Measurements from ENCODE around the gene CXCR2. TPM values are rescaled to one million over a fixed set of nuclear protein-coding genes. Genes with fewer than 3 reads are reported as not detected.
"Not testable (repeated sequence)": the region's sequence is repeated elsewhere in the genome, so short reads cannot be mapped to it uniquely, and the experiment has no call there.

Gene CXCR2
- total RNA-seq, result not detected in 2 replicates
- polyA plus RNA-seq (2012), result not detected

DNA sequence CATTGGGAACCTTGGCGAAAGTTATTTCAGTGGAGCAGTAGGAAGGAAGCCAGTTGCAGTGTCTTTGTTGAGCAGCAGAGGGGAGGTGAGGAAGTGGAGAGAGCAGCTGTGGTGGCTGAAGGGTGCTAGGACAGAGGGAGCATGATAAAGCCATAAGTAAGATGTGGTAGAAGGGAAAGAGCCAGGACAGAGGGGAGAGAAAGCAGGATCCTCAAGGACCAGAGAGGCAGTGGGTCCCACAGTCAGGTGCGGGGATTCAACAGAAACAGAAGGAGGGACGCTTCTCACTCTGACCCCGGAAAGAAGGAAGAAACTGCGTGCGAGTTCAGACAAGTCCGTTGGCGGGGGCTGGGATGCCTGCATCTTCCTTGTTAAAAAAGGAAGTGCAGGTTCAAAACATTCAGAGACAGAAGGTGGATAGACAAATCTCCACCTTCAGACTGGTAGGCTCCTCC, at the start of gene CXCR2:
Gene CXCR2, plus strand, starts transcription at position 403 of the 455 bp plus-strand sequence. CDS start 8,774 bp downstream, outside the sequence.
- DNase-seq (ENCODE audit: low read depth), result no peak

DNA sequence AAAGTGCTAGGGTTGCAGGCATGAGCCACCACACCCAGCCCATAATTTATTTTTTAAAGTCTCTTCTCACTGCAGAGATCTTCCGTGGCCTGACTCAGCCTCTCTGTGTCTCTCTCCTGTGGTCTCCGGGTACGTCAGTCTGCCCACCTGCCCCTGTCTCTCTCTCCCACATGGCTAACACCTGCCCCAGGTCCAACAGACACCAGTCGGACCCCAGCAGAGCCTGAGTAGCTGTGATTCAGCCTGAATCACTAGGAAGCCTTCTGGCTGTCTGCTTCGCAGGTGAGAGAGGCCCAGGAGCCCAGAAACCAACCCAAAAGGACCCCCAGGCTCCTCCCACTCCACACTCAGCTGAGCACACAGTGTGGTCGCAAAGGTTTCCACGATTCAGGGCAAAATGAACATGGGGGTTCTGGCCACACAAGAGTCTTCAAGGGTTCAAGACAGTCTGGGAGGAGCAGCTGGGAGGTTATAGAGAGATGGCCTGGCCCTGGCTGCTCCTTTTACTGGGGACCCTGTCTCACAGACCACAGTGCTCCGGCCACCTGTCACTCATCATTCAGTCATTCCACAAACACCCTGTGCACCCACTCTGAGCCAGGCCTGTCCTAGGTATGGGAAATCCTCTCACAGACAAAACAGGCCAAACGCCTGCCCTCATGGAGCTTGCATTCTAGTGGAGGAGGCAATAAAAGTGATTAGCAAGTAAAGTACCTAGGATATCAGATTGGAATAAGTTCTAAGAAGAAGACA, 48.2 kb upstream of the CXCR2 start:
- DNase-seq (ENCODE audit: low read depth), result peak; percentile 41

DNA sequence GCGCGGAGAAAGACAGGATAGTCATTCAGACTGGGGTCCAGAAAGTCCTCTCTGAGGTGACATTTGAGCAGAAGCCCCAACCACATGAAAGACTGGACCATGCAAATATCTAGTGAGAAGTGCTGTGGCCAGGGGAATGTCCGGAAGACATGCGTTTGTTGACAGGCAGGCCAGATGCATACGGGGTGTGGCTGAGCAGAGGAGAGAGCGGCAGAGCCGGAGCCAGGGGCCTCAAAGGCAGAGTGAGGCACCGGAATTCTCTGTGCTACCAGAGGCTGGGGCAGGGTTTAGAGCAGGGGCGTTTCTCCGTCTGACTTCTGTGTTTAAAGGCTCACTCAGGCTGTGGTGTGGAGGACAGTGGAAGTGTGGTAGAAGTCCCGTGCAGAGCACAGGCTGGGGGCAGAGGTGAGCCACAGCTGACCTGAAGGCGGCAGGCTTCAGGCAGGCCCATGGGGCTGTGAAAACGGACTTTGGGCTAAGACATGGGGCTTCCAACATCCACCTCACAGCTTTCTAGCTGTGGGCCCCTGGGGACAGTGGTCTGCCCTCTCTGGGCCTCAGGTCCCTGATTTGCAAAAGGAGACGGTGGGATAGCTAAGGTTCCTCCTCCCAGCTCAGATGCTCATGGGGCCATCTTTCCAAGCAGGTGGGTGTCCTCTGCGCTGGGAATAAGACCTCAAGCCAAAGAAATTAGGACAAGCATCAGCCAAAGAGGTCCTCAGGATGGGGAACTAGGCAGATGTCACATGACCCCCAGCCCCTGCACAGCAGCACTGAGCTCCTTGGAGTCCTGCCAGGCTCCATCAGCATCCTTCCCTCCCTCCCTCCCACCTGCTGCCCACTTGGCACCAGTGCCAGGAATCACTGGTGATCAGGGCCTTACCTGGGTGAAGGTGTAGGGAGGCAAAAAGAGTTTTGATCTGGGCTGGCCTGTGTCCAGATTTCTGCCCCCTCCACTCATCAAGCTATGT, 45.6 kb upstream of the CXCR2 start:
- DNase-seq (ENCODE audit: low read depth), result peak; percentile 24

DNA sequence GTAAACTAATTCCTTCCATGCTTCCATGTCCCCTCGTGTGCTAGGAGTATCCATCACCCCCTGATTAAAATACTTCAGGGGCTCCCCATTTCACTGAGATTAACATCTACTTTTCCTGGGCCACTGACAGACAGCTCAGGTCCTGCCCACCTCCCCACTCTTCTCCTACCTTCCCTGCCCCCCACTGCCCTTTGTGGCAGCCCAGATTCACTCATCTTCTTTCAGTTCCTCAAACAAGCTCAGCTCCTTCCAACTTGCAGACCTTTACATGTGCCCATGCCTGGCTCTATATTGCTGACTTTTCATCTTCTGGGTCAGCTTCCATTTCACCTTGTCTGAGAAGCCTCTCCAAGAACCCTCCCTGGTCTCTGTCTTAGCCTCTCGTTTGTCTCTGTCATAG, 44.8 kb upstream of the CXCR2 start:
- no peak for DNase-seq (ENCODE audit: low read depth)

DNA sequence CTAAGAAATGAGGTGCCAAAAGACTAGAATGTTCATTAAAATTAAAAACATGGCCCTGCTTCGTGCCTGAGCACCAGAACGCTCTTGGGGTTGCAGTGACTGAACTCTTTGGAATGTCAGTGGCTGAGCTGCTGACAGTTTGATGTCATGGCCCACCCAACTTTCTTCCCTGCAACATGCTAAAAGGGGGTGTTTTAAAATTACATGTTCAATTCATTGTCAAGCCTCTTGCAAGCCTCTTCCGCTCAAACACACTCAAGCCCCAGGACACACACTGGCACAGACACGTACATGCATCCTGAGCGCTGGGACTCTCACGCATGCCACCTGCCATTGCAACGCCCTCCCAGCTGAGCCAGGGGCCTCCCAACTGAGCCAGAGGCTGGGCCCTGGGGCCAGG, 44.1 kb upstream of the CXCR2 start:
- DNase-seq (ENCODE audit: low read depth), result peak; percentile 43

DNA sequence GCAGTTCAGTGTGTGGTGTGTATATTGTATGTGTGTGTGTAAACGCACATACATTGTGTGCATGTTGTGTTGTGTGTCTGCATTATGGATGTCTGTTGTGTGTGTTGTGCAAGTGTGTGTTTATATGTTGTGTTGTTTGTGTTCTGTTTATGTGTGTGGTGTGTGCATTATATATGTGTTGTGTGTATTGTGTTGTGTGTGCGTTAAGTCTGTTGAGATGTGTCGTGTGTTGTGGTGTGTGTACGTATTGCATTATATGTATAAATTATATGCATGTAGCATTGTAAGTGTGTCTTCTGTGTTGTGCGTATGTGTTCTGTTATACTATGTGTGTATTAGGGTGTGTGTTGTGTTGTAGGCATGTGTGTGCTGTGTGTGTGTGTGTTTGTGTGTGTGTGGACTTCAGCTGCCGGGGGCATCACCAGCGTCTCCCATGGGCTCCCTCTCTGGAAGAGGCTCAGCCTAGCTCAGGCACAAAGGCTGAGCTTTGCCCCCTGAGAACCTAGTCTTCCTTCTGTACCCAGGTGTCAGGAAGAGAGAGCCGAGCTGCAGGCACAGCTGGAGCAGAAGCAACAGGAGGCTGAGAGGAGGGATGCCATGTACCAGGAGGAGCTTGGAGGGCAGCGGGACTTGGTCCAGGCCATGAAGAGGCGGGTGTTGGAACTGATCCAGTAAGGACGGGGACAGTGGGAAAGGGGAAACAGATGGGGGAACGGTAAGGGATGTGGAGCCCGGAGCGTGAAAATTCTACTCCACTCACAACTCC, 43.1 kb upstream of the CXCR2 start:
- no peak for DNase-seq (ENCODE audit: low read depth)

DNA sequence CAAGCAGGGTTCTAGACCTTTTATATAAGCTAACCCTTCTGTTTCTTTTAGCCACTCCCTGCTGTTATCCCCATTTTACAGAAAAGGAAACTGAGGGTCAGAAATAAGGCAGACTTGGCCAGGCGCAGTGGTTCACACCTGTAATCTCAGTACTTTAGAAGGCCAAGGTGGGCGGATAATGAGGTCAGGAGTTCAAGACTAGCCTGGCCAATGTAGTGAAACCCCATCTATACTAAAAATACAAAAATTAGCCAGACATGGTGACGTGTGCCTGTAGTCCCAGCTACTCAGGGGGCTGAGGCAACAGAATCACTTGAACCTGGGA, 42.5 kb upstream of the CXCR2 start:
- DNase-seq (ENCODE audit: low read depth), result no peak

DNA sequence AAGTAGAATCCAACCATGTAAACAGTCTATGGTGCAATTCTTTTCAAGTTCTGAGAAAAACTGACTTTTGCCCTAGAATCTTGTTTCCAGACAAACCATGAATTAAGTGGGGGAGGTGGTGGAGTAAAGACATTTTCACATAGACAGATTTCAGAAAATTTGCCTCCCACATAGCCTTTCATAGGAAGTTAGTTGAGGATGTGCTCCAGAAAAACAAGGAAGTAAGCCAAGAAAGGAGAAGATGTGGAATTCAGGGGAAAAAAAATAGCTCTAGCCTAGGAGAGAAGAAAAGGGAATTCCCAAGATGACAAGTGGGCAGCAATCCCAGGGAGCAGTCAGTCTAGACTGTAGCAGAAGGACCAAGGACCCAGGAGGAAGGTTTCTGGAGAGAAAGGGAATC, 39.4 kb upstream of the CXCR2 start:
- DNase-seq (ENCODE audit: low read depth), result no peak

DNA sequence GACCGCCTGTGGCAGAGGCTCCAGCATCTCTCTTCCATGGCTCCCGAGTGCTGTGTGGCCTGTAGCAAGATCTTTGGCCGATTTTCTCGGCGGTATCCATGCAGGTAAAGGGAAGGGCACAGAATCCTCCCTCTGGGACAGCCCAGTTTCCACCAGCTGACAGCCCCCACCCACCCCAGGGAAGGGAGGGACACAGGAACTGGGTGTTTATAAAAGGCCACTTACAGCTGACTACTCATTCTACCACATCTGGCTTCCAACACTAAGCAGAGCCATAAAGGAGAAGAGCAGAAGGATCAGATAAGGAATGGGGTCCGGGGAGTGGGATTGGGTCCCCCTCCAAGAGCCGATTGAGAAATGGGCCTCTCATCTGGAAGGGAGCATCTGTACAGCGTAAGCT, 36.6 kb upstream of the CXCR2 start:
- DNase-seq (ENCODE audit: low read depth), result no peak

DNA sequence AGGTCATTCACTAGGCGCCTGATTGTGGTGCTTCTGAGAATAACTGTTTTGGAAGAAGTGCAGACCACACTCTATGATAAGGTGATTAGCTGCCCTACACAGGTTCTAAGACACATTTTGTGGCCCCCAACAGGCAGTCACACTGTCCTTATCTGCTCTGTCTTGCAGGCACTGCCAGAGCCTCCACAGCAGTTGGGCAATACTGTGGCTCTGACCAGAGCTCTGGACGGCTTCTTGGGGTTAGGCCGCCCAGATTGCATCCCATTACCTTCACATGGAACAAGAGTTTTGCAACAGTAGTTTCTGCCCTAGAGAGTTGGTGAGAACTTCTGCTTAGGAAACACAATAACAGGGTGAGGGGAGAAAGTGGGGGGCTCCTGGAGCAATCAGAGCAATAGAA, 34.1 kb upstream of the CXCR2 start:
- no peak for DNase-seq (ENCODE audit: low read depth)

DNA sequence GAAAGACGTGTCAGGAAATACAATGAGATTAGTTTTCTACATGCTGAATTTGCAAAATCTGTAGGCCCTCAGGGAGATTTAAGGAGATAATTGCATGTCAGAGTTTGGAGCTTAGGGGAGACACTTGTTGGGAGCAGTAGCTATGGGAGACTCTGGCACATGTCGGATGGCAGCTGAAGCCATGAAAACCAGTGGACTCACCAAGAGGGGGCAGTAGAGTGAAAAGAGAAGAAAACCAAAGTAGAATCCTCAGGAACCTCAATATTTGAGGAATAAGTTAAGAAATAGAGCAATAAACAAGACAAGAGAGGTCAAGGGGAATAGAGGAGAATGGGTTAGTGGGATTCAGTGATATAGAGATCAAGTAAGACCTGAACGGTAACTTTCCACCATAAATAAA, 31.9 kb upstream of the CXCR2 start:
- no peak for DNase-seq (ENCODE audit: low read depth)

DNA sequence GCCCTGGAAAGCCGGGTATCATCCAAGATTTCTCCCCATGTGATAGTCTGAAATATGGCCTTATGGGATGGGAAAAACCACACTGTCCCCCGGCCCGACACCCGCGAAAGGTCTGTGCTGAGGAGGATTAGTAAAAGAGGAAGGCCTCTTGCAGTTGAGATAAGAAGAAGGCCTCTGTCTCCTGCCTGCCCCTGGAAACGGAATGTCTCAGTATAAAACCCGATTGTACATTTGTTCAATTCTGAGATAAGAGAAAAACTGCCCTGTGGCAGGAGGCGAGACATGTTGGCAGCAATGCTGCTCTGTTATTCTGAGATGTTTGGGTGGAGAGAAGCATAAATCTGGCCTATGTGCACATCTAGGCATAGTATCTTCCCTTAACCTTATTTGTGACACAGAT, 30.0 kb upstream of the CXCR2 start:
- no peak for DNase-seq (ENCODE audit: low read depth)

DNA sequence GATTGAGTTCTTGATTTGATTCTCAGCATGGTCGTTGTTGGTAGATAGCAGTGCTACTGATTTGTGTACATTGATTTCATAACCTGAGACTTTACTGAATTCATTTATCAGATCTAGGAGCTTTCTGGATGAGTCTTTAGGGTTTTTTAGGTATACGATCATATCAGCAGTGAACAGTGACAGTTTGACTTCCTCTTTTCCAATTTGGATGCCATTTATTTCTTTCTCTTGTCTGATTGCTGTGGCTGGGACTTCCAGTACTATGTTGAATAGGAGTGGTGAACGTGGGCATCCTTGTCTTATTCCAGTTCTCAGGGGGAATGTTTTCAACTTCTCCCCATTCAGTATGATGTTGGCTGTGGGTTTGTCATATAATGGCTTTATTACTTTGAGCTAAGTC, 27.9 kb upstream of the CXCR2 start:
- DNase-seq (ENCODE audit: low read depth), result no peak

DNA sequence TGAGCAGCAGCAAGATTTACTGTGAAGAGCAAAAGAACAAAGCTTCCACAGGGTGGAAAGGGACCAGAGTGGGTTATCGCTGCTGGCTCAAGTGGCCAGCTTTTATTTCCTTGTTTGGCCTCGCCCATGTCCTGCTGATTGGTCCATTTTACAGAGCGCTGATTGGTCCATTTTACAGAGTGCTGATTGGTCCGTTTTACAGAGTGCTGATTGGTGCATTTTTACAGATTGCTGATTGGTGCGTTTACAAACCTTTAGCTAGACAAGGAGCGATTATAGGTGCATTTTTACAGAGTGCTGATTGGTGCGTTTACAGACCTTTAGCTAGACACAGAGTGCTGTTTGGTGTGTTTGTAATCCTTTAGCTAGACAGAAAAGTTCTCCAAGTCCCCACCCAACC, 17.0 kb upstream of the CXCR2 start:
- not testable (repeated sequence) for DNase-seq (ENCODE audit: low read depth)

DNA sequence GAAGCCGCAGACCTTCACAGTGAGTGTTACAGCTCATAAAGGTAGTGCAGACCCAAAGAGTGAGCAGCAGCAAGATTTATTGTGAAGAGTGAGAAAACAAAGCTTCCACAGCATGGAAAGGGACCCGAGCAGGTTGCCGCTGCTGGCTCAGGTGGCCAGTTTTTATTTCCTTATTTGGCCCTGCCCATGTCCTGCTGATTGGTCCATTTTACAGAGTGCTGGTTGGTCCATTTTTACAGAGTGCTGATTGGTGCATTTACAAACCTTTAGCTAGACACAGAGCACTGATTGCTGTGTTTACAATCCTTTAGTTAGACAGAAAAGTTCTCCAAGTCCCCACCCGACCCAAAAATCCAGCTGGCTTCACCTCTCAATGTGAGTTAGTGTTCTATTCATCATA, 4.0 kb upstream of the CXCR2 start:
- not testable (repeated sequence) for DNase-seq (ENCODE audit: low read depth)

DNA sequence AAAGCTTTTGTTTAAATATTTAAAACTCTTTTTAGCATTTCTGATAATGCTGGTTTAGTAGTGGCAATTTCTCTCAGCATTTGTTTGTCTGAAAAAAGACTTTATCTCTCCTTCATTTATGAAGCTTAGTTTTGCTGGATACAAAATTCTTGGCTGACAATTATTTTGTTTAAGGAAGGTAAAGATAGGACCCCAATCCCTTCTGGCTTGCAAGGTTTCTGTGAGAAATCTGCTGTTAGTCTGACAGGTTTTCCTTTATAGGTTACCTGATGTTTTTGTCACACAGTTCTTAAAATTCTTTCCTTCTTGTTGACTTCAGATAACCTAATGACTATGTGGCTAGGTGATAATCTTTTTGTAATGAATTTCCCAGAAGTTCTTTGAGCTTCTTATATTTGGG, 3.5 kb upstream of the CXCR2 start:
- DNase-seq (ENCODE audit: low read depth), result not testable (repeated sequence)

DNA sequence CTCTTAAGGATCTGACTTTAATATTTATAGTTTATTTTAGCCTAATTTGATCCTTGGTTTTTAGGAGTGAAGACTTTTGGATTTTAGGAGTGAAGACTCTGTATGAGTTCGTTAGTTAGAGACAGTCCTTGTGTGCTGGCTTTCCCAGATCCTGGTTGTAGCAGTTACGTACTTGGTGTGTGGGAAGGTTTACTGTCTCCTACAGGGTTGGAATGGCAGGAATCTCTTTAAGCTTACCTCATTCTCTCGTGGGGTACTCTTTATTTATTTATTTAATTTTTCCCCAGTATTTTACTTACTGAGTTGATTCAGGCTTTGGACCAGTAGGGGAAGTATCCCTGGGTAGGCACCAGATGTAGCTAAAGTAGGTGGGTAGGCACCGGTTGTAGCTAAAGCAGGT, 1.8 kb upstream of the CXCR2 start:
- DNase-seq (ENCODE audit: low read depth), result no peak

DNA sequence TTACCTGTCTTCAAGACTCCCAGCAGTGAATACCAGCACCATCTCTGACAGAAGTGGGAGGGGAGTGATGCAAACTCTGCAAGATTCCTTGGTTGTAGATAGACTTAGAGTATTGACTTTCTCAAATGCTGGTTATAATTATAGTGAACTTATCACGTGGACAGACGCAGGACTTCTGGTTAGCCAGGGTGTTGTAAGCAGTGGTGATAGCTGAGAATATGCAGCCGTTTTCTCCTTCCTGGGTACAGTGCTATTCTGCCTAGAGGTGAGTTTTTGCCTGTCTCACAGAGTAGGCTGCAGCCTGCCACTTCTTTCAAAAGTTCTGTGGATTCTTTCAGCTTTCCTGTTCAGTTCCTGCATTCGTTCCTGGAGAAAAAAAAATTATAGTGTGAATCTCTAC, 733 bp upstream of the CXCR2 start:
- no peak for DNase-seq (ENCODE audit: low read depth)

DNA sequence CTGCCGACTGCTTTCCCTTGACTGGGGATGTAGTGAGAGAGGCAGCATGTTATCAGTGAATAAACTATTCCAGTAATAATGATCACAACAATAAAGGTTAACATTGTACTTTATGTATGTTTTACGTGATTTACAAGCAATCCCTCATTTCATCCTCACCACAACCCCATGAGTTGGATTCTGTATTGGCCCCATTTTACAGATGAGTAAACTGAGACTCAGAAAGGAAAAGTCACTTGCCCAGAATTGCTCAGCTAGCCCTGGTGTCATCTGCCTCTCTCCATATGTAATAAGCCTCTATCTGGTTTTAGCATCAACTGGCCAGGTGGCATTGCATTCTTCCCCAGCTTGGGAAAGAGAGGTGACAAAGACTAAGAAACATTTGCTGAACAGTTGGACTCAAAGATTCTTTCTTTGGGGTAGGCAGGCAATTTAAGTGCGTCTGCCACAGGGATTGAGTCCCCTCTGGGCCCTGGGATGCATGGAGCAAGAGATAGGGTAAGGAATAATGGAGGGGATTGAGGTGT, 2.2 kb downstream of the CXCR2 start:
- DNase-seq (ENCODE audit: low read depth), result no peak

DNA sequence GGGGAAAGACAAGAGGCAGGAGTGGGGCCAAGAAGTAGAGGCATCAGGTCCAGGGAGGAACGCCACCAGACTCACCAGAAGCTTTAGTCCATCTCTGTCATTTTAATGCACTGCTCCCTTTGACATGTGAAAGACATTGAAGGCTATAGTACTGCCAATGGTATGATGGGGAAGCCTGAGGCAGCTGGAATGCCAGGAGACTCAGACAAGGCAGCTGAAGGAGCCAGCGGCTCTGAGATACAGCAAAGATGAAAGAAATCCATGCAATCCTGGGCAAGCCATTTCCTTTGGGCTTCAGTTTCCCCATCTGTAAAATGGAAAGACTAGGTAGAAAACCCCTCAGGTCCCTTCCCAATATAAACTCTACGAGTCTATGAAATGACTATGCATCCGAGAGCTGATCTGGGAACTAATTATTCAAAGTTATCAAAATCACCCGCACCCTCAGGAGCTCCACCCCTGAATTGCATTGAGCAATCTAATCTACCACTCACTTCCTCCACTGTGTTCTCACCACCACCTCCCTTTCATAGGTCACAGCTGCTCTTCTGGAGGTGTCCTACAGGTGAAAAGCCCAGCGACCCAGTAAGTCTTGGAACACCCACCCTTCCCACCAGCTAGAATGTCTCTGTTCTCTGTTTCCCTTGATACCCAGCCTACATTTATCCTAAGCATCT, 3.1 kb downstream of the CXCR2 start:
- no peak for DNase-seq (ENCODE audit: low read depth)

Data from myocyte (in vitro differentiated cells).